Nephron progenitor cell (in vitro differentiated cells): ENCODE results near the gene ASAP3.

ENCODE experiments used
- DNase-seq: peaks from one replicate; pipeline ENCODE4 v3.0.0; 2021
- H3K27ac Mint-ChIP-seq: 2 replicates; pipeline ENCODE4 v1.8.0; 2021; ENCODE audit warnings: mild to moderate bottlenecking, moderate library complexity, mixed read lengths
- H3K27me3 Mint-ChIP-seq: 2 replicates; pipeline ENCODE4 v1.8.0; 2021; ENCODE audit warnings: mild to moderate bottlenecking, low read depth, mixed read lengths; ENCODE audit not compliant: poor library complexity
- H3K36me3 Mint-ChIP-seq: 2 replicates; pipeline ENCODE4 v1.8.0; 2021; ENCODE audit warnings: low read depth, mixed read lengths
- H3K4me1 Mint-ChIP-seq: 2 replicates; pipeline ENCODE4 v1.8.0; 2021; ENCODE audit warnings: mixed read lengths
- H3K4me3 Mint-ChIP-seq: 2 replicates; pipeline ENCODE4 v1.8.0; 2021; ENCODE audit warnings: mild to moderate bottlenecking, moderate library complexity, mixed read lengths
- H3K9me3 Mint-ChIP-seq: 2 replicates; pipeline ENCODE4 v1.8.0; 2021; ENCODE audit warnings: mild to moderate bottlenecking, moderate library complexity, mixed read lengths
- TF ChIP-seq, protein P1 (sequence below): fragments of 200-600 bp; sonication (generic); IDR thresholded peaks from 2 replicates; pipeline ENCODE4 v1.5.0; 2021; ENCODE audit warnings: antibody characterized with exemption

Gene ASAP3

DNA sequence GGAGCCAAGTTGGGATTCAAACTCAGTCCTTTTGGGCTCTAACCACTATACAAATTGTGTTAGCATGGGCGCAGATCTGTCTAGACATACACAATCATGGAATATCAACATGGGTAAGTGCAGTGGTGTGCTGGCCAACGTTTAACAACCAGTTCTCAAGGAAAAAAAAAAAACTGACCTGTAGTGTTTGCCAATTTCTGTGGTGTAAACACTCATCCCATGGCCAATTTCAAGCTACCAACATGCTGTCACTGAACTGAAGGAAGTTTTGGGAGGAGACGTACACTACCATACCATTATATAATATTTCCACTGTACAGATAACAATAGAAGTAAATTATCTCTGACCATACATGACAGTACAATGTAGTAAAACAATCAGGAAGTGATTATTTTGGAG is 62.6 kb downstream of the ASAP3 start:
- TF ChIP-seq, protein P1, sequence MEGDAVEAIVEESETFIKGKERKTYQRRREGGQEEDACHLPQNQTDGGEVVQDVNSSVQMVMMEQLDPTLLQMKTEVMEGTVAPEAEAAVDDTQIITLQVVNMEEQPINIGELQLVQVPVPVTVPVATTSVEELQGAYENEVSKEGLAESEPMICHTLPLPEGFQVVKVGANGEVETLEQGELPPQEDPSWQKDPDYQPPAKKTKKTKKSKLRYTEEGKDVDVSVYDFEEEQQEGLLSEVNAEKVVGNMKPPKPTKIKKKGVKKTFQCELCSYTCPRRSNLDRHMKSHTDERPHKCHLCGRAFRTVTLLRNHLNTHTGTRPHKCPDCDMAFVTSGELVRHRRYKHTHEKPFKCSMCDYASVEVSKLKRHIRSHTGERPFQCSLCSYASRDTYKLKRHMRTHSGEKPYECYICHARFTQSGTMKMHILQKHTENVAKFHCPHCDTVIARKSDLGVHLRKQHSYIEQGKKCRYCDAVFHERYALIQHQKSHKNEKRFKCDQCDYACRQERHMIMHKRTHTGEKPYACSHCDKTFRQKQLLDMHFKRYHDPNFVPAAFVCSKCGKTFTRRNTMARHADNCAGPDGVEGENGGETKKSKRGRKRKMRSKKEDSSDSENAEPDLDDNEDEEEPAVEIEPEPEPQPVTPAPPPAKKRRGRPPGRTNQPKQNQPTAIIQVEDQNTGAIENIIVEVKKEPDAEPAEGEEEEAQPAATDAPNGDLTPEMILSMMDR = no peak
- Mint-ChIP-seq H3K27me3 (peaks cover 57% of the 10 kb centered on the region), H3K36me3 (peaks cover 6% of the 10 kb centered on the region), H3K27ac (no peak overlapping the region), H3K9me3 (peaks cover 4% of the 10 kb centered on the region), H3K4me3 (no peak overlapping the region), H3K4me1 (peaks cover 37% of the 10 kb centered on the region)
- DNase-seq = no peak

DNA sequence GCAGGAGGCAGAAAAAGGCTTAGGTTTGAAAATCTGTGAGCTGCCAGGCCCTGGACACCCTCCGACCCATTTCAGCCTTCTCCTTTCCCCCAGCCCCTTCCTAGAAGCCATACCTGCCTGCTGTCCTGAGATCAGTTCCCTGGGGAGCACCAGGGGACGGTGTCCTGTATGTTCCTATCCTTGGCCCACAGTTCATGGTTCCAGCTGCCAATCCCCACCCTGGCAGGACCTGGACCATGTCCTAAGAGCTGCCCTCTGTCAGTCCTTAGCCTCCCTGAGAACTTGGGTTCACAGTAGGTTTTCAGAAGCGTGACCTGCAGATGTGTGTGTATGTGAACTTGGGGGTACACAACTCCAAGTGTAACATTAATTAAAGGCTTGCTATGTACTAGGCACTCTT is 63.2 kb downstream of the ASAP3 start:
- H3K4me3 Mint-ChIP-seq = no peak overlapping the region
- peaks cover 4% of the 10 kb centered on the region for H3K9me3 Mint-ChIP-seq
- H3K4me1 Mint-ChIP-seq = peaks cover 37% of the 10 kb centered on the region
- no peak for DNase-seq
- peaks cover 51% of the 10 kb centered on the region for H3K27me3 Mint-ChIP-seq
- H3K36me3 Mint-ChIP-seq = peaks cover under 1% of the 10 kb centered on the region
- no peak overlapping the region for H3K27ac Mint-ChIP-seq
- TF ChIP-seq, protein P1 = no peak

DNA sequence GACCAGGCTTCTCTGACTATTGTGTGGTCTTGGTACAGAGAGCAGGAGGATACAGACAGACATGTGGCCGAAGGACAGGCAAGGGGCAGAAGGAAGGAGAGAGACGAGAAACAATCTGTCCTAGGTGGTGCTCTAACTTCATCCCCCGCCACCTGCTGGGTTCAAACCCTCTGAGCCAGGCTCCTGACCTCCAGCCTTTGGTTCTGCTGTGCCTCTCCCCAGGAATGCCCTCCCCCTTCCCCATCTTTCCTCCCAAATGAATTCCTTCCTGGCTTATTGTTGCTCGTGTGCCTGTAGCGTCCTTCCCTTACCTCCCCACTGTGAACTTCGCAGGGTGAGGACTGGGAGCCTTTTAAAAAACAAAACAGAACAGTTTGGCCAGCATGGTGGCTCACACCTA is 64.8 kb downstream of the ASAP3 start:
- no peaks in the 10 kb centered on the region for H3K36me3 Mint-ChIP-seq
- peaks cover 27% of the 10 kb centered on the region for H3K4me1 Mint-ChIP-seq
- TF ChIP-seq, protein P1 = no peak
- no peak overlapping the region for H3K4me3 Mint-ChIP-seq
- no peak overlapping the region for H3K27ac Mint-ChIP-seq
- DNase-seq = no peak
- H3K9me3 Mint-ChIP-seq = peaks cover 4% of the 10 kb centered on the region
- H3K27me3 Mint-ChIP-seq = peaks cover 39% of the 10 kb centered on the region

DNA sequence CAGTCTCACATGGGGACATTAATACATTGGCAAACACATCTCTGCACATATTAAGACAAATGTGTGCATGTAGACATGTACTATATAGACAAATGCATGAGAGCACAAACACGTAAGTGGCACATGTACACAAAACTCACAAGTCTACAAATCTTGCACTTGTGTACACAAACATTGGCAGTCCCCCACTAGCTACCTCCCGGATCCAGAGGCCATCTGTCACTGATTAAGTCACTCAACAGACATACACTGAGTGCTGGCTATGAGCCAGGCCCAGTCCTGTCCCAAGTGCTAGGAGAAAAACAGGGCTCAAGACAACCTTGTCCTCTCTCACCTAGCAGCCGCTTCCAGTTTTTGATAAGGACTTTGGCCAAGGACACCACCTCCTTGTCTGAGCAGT is 66.4 kb downstream of the ASAP3 start:
- Mint-ChIP-seq H3K9me3 (peaks cover 4% of the 10 kb centered on the region), H3K4me3 (no peak overlapping the region), H3K27ac (no peak overlapping the region), H3K27me3 (peaks cover 25% of the 10 kb centered on the region), H3K4me1 (peaks cover 18% of the 10 kb centered on the region), H3K36me3 (no peaks in the 10 kb centered on the region)
- no peak for DNase-seq
- TF ChIP-seq, protein P1 = no peak

DNA sequence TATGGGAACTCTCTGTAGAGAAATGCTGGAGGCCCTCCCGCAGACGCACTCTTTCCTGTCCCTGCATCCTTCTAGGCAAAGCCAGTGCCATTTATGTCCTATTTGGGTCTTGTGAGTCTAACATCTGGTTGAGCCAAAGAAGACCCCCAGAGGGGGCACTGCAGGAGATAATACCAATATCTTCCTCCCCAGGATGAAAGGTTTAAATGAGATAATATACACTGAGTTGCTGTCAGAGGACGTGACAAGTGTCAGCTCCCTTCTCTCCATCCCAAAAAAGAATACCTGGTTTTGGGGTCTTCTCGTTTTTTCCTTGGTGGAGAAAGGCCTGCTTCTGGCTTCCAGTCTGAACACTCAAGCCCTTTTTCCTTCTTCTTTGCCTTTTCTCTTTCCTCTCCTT is 67.0 kb downstream of the ASAP3 start:
- H3K4me1 Mint-ChIP-seq = peaks cover 15% of the 10 kb centered on the region
- DNase-seq = no peak

DNA sequence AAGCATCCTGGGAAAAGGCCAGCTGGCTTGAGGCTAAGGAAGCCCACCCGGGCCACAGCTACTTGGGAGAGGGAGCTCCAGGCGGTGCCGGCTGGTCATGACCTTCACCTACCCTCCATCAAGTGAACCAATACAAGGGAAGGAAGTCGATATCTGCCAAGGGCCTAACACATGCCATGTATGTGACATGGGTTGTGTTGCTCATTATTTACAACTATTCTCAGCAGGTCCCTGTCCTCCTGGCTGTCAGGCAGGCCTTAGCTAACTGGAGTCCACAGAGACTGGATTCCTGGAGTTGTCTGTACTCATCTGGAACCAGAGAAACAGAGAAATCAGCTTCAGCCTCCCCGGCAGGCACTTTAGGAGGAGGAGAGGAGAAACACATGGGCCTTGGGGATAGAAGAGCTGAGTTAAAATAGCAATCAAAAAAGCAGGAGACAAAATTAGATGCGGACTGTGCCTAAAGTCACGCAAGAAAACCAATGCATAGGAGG is 75.1 kb downstream of the ASAP3 start:
- peaks cover 16% of the 10 kb centered on the region for H3K4me1 Mint-ChIP-seq
- H3K36me3 Mint-ChIP-seq = no peaks in the 10 kb centered on the region
- TF ChIP-seq, protein P1 = no peak
- H3K4me3 Mint-ChIP-seq = no peak overlapping the region
- no peak for DNase-seq
- no peaks in the 10 kb centered on the region for H3K27me3 Mint-ChIP-seq
- H3K9me3 Mint-ChIP-seq = no peaks in the 10 kb centered on the region
- H3K27ac Mint-ChIP-seq = no peak overlapping the region

More for the DNA sequence above, 67.0 kb downstream of the ASAP3 start:
- Mint-ChIP-seq H3K9me3 (peaks cover 4% of the 10 kb centered on the region), H3K27ac (no peak overlapping the region), H3K4me3 (no peak overlapping the region), H3K27me3 (peaks cover 20% of the 10 kb centered on the region), H3K36me3 (no peaks in the 10 kb centered on the region)
- TF ChIP-seq, protein P1 = no peak
